Measurements from ENCODE around the gene LRBA.
A peak's percentile ranks its signal among the peaks of the same experiment; 100 is the strongest.

The LRBA gene

DNA sequence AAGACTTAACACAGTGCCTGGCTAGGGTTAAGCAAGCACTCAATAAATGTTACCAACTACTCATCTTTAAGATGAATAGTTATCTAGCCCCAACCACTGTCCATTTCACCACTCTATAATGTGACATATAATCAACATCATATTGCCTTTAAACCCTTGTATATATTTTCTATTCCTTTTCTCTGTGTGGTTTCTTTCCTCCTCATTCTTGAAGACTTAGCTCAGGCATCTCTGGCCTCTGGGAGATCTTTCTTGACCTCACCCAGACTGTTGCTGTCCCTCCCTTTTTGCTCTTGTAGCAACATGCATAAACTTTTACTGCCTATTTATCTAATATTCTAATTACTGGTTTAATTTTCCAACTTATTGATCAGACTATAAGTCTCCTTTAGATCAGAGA lies 683.0 kb downstream of the LRBA start:
- Histone ChIP-seq H3K14ac (ENCODE audit: low read length in 2 of 2) (no peak overlapping the region), H2AK5ac (ENCODE audit: low read length, severe bottlenecking) (no peak overlapping the region), H3K9me3 (ENCODE audit: control insufficient read depth, low read length) (no peaks in the 10 kb centered on the region), H2BK120ac (ENCODE audit: low read depth, low read length) (no peak overlapping the region), H3K4me3 (ENCODE audit: insufficient read depth in 1 of 2, low read depth in 1 of 2, low read length in 2 of 2) (no peak overlapping the region), H3K27ac (ENCODE audit: low read length, poor library complexity, severe bottlenecking) (no peak overlapping the region), H2AFZ (ENCODE audit: low read depth, low read length) (no peak overlapping the region), H4K91ac (ENCODE audit: low read length) (no peak overlapping the region), H3K4me1 (ENCODE audit: control insufficient read depth, insufficient read depth, low read depth, low read length) (peaks cover 2% of the 10 kb centered on the region), H2BK12ac (ENCODE audit: low read length in 2 of 2) (no peak overlapping the region), H3K18ac (ENCODE audit: low read depth in 1 of 2, low read length in 2 of 2) (no peak overlapping the region), H2BK5ac (ENCODE audit: low read depth, low read length, poor library complexity, severe bottlenecking) (no peak overlapping the region), H3K4me2 (ENCODE audit: low read length, poor library complexity, severe bottlenecking) (no peak overlapping the region), H3K36me3 (ENCODE audit: control insufficient read depth in 1 of 2, insufficient read depth in 2 of 2, low read depth in 1 of 2, low read length in 2 of 2) (peaks cover 0 to 5% of the 10 kb centered on the region in 2 experiments), H3K79me1 (replicated peaks; ENCODE audit: low read length, poor library complexity, severe bottlenecking) (peaks cover 2% of the 10 kb centered on the region), H3K9ac (ENCODE audit: low read length) (no peak overlapping the region), H2BK15ac (ENCODE audit: low read depth, poor library complexity, severe bottlenecking) (no peak overlapping the region), H4K8ac (ENCODE audit: low read length) (no peak overlapping the region), H3K27me3 (ENCODE audit: control insufficient read depth in 1 of 2, insufficient read depth in 1 of 2, low read length in 2 of 2) (no peaks in the 10 kb centered on the region), H3K4ac (ENCODE audit: low read depth in 1 of 2, low read length in 2 of 2) (no peak overlapping the region), H3K23ac (ENCODE audit: low read length in 2 of 2) (no peak overlapping the region)
- DNase-seq, result peak; percentile 20

DNA sequence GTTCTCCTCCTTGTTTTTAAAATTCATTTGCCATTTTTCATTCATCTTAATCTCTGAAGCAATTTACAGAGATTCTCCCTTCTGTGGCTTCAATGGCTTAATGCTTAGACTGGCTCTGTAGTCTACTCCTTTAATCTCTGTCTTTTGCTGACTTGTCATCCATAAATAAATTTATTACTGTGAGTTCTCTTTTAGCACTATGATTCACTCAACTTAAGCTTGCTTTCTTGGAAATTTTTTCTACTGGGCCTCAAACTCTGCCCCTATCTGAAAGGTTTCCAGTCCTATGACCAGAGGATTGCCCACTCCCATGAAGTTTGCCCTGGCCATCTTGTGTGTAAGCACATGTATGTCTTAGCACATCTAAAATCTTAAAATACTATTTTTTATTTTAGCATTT lies 685.7 kb downstream of the LRBA start:
- Histone ChIP-seq H3K4me2 (ENCODE audit: low read length, poor library complexity, severe bottlenecking) (no peak overlapping the region), H3K4me3 (ENCODE audit: insufficient read depth in 1 of 2, low read depth in 1 of 2, low read length in 2 of 2) (no peak overlapping the region), H2BK12ac (ENCODE audit: low read length in 2 of 2) (no peak overlapping the region)

DNA sequence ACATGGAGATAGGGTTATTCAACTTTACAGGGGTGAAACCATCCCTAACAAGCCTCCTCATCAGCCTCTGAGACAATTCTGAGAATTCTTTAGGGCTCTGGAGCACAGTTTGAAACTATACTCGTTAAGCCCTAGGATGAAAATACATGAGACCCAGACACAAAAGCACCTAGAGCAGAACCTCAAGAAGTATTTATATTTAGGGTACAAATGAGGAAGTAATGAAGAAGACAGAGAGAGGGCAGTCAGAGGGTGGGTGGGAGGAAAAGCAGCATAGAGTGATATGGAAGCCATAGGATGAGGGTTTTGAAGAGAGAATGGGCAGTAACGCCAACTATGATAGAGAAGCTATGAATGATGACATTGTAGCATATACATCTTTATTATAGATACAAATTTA lies 686.6 kb downstream of the LRBA start:
- no peak overlapping the region for H3K4ac ChIP-seq (ENCODE audit: low read depth in 1 of 2, low read length in 2 of 2)
- H3K14ac ChIP-seq (ENCODE audit: low read length in 2 of 2), result no peak overlapping the region
- H2BK120ac ChIP-seq (ENCODE audit: low read depth, low read length), result no peak overlapping the region
- no peak overlapping the region for H2BK12ac ChIP-seq (ENCODE audit: low read length in 2 of 2)
- H3K27me3 ChIP-seq (ENCODE audit: control insufficient read depth in 1 of 2, insufficient read depth in 1 of 2, low read length in 2 of 2), result no peaks in the 10 kb centered on the region
- no peak overlapping the region for H3K4me2 ChIP-seq (ENCODE audit: low read length, poor library complexity, severe bottlenecking)
- DNase-seq, result no peak
- no peak overlapping the region for H3K4me3 ChIP-seq (ENCODE audit: insufficient read depth in 1 of 2, low read depth in 1 of 2, low read length in 2 of 2)
- H3K27ac ChIP-seq (ENCODE audit: low read length, poor library complexity, severe bottlenecking), result no peak overlapping the region
- no peak overlapping the region for H2BK15ac ChIP-seq (ENCODE audit: low read depth, poor library complexity, severe bottlenecking)
- peaks cover 0 to 5% of the 10 kb centered on the region in 2 experiments for H3K36me3 ChIP-seq (ENCODE audit: control insufficient read depth in 1 of 2, insufficient read depth in 2 of 2, low read depth in 1 of 2, low read length in 2 of 2)
- no peak overlapping the region for H3K23ac ChIP-seq (ENCODE audit: low read length in 2 of 2)
- no CpG with 5 or more reads among the region's 2 CpGs for WGBS
- no peak overlapping the region for H3K9ac ChIP-seq (ENCODE audit: low read length)
- no peak overlapping the region for H4K8ac ChIP-seq (ENCODE audit: low read length)
- H2AFZ ChIP-seq (ENCODE audit: low read depth, low read length), result no peak overlapping the region
- no peak overlapping the region for H3K18ac ChIP-seq (ENCODE audit: low read depth in 1 of 2, low read length in 2 of 2)
- peaks cover 2% of the 10 kb centered on the region for H3K4me1 ChIP-seq (ENCODE audit: control insufficient read depth, insufficient read depth, low read depth, low read length)
- no peak overlapping the region for H4K91ac ChIP-seq (ENCODE audit: low read length)
- H2AK5ac ChIP-seq (ENCODE audit: low read length, severe bottlenecking), result no peak overlapping the region
- no peak overlapping the region for H2BK5ac ChIP-seq (ENCODE audit: low read depth, low read length, poor library complexity, severe bottlenecking)
- no peaks in the 10 kb centered on the region for H3K9me3 ChIP-seq (ENCODE audit: control insufficient read depth, low read length)
- peaks cover 3% of the 10 kb centered on the region for H3K79me1 ChIP-seq (replicated peaks; ENCODE audit: low read length, poor library complexity, severe bottlenecking)

More for the DNA sequence above, 685.7 kb downstream of the LRBA start:
- H2BK5ac ChIP-seq (ENCODE audit: low read depth, low read length, poor library complexity, severe bottlenecking), result no peak overlapping the region
- no peak overlapping the region for H2BK15ac ChIP-seq (ENCODE audit: low read depth, poor library complexity, severe bottlenecking)
- no peak overlapping the region for H3K27ac ChIP-seq (ENCODE audit: low read length, poor library complexity, severe bottlenecking)
- H3K4ac ChIP-seq (ENCODE audit: low read depth in 1 of 2, low read length in 2 of 2), result no peak overlapping the region
- peak; percentile 28 for DNase-seq
- no peaks in the 10 kb centered on the region for H3K27me3 ChIP-seq (ENCODE audit: control insufficient read depth in 1 of 2, insufficient read depth in 1 of 2, low read length in 2 of 2)
- no peak overlapping the region for H4K91ac ChIP-seq (ENCODE audit: low read length)
- peaks cover 0 to 5% of the 10 kb centered on the region in 2 experiments for H3K36me3 ChIP-seq (ENCODE audit: control insufficient read depth in 1 of 2, insufficient read depth in 2 of 2, low read depth in 1 of 2, low read length in 2 of 2)
- H2AK5ac ChIP-seq (ENCODE audit: low read length, severe bottlenecking), result no peak overlapping the region
- no peaks in the 10 kb centered on the region for H3K9me3 ChIP-seq (ENCODE audit: control insufficient read depth, low read length)
- H4K8ac ChIP-seq (ENCODE audit: low read length), result no peak overlapping the region
- no peak overlapping the region for H3K9ac ChIP-seq (ENCODE audit: low read length)
- no peak overlapping the region for H3K14ac ChIP-seq (ENCODE audit: low read length in 2 of 2)
- H2BK120ac ChIP-seq (ENCODE audit: low read depth, low read length), result no peak overlapping the region
- no peak overlapping the region for H3K23ac ChIP-seq (ENCODE audit: low read length in 2 of 2)
- no peak overlapping the region for H2AFZ ChIP-seq (ENCODE audit: low read depth, low read length)
- no peak overlapping the region for H3K18ac ChIP-seq (ENCODE audit: low read depth in 1 of 2, low read length in 2 of 2)
- peaks cover 2% of the 10 kb centered on the region for H3K4me1 ChIP-seq (ENCODE audit: control insufficient read depth, insufficient read depth, low read depth, low read length)
- peaks cover 2% of the 10 kb centered on the region for H3K79me1 ChIP-seq (replicated peaks; ENCODE audit: low read length, poor library complexity, severe bottlenecking)

DNA sequence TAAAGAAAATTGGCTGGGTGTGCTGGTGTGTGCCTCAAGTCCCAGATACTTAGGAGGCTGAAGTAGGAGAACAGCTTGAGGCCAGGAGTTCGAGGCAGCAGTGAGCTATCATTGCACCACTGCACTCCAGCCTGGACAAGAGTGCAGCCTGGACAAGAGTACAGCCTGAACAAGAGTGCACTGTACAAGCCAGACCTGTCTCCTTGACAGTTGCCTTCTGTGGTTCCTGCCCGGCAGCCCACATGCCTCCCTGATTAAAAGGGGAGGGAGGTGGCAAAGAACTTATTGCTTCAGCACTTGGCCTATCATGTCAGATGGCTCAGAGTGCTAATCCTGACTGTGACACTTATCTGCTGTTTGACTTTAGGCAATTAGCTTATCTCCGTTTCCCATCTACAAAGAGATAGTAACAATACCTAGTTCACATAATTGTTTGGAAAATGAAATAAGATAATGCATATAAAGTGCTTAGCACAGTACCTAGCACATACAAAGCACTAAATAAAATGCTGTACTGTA lies 687.8 kb downstream of the LRBA start:
- Histone ChIP-seq H3K23ac (ENCODE audit: low read length in 2 of 2) (peak overlapping the region in 1 of 2 experiments; percentile 94), H2BK15ac (ENCODE audit: low read depth, poor library complexity, severe bottlenecking) (no peak overlapping the region), H3K4me3 (ENCODE audit: insufficient read depth in 1 of 2, low read depth in 1 of 2, low read length in 2 of 2) (no peak overlapping the region), H2BK5ac (ENCODE audit: low read depth, low read length, poor library complexity, severe bottlenecking) (no peak overlapping the region), H3K27ac (ENCODE audit: low read length, poor library complexity, severe bottlenecking) (no peak overlapping the region), H3K4me1 (ENCODE audit: control insufficient read depth, insufficient read depth, low read depth, low read length) (peaks cover 2% of the 10 kb centered on the region), H3K9me3 (ENCODE audit: control insufficient read depth, low read length) (no peaks in the 10 kb centered on the region), H2AK5ac (ENCODE audit: low read length, severe bottlenecking) (peak overlapping the region; percentile 57), H2BK120ac (ENCODE audit: low read depth, low read length) (no peak overlapping the region), H4K8ac (ENCODE audit: low read length) (no peak overlapping the region), H3K4me2 (ENCODE audit: low read length, poor library complexity, severe bottlenecking) (no peak overlapping the region), H3K18ac (ENCODE audit: low read depth in 1 of 2, low read length in 2 of 2) (peak overlapping the region in 1 of 2 experiments; percentile 82), H3K4ac (ENCODE audit: low read depth in 1 of 2, low read length in 2 of 2) (no peak overlapping the region), H3K27me3 (ENCODE audit: control insufficient read depth in 1 of 2, insufficient read depth in 1 of 2, low read length in 2 of 2) (no peaks in the 10 kb centered on the region), H3K9ac (ENCODE audit: low read length) (no peak overlapping the region), H2AFZ (ENCODE audit: low read depth, low read length) (no peak overlapping the region), H4K91ac (ENCODE audit: low read length) (no peak overlapping the region), H3K14ac (ENCODE audit: low read length in 2 of 2) (peak overlapping the region in 1 of 2 experiments; percentile 96), H3K36me3 (ENCODE audit: control insufficient read depth in 1 of 2, insufficient read depth in 2 of 2, low read depth in 1 of 2, low read length in 2 of 2) (peaks cover 0 to 5% of the 10 kb centered on the region in 2 experiments), H2BK12ac (ENCODE audit: low read length in 2 of 2) (peak overlapping the region in 1 of 2 experiments; percentile 79), H3K79me1 (replicated peaks; ENCODE audit: low read length, poor library complexity, severe bottlenecking) (peaks cover 5% of the 10 kb centered on the region)
- 50% methylated on average over 2 of the region's 3 CpGs for WGBS
- no peak for DNase-seq
